Fibroblast of pulmonary artery (primary cell): ENCODE results near the gene ARSJ.

Experiments used
- DNase-seq: peaks from one replicate; pipeline ENCODE4 v3.0.0-alpha.2; 2010; ENCODE audit warnings: low read depth
- H3K4me3 ChIP-seq: replicated peaks from 2 replicates; pipeline ENCODE4 v1.5.1; 2011; ENCODE audit warnings: low read depth, mild to moderate bottlenecking, control low read depth, low read length, moderate library complexity
- CTCF ChIP-seq: IDR thresholded peaks from 2 replicates; pipeline ENCODE4 v1.5.1; 2011; ENCODE audit warnings: mild to moderate bottlenecking, control low read depth, low read length, inconsistent platforms; ENCODE audit errors: missing control alignments

Gene ARSJ

GRCh38 chr4:113998531-113998930 is 19.1 kb upstream of the ARSJ start:
- H3K4me3 ChIP-seq, result no peak overlapping the region
- peak; percentile 74 for DNase-seq
- no peak for TF ChIP-seq CTCF

DNA sequence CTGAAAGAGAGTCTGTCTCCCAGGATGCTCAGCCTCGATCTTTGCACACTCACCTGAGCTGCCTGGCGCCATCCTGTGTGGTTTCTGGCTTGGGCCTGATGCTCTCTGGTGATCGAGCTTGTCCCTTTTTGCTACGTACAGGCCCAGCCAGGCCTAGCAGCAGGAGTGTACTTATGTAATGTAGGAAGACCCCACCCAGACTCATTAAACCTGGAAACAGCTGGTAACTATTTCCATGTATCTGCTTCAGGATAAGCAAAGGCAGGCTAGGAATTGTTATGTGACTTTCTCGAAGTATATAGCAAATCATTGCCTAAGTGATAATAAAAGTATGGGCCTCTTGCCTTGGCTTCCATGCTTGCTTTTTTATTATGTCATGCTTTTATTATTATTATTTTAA is 18.6 kb upstream of the ARSJ start:
- no peak for TF ChIP-seq CTCF
- no peak overlapping the region for H3K4me3 ChIP-seq
- no peak for DNase-seq

DNA sequence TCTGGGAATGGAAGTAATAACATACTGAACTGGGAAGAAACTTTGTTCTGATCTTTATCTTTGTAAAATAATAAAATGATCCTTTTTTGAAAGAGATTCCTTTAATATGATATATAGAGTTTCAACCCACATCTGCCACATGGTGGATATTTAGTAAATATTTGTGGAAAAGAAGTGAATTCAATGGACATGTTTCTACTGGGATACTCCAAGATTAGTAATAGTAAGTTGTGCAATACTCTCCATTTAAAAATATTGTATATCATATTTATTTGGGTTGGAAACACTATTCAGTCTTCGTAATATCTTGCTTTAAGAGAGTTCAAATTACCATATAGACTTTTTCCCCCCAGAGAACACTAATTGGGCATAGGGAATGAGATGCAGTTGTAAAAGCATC is 17.8 kb upstream of the ARSJ start:
- no peak for DNase-seq
- no peak overlapping the region for H3K4me3 ChIP-seq
- TF ChIP-seq CTCF, result no peak

DNA sequence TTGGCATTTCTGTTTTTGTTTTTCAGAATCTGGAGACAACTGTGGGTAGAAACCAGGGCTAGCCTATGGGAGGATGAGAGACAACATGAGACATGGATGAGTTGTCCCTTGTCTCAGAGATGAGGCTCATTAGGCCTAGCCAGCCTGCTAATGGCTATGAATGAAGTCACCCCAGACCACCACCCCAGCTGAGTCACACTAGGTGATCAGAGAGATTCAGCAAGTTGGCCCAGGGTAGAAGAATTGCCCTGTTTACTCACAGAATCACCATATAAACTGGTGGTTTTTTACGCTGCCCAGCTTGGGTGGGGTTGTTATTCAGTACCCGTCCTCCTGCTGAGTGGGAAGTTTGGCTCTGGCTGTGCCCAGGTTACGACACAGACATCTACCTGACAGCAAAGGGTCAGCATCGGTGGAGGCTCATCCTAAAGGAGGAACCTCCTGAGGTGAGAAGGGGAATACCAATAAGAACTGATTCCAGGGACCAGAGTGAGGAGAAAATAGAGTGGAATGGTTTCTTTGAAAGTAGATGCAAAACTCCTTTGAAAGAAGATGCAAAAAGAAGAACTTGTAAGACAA is 17.2 kb upstream of the ARSJ start:
- DNase-seq, result no peak
- no peak overlapping the region for H3K4me3 ChIP-seq
- no peak for TF ChIP-seq CTCF

- DNase-seq, result no peak
- no peak for TF ChIP-seq CTCF
- no peak overlapping the region for H3K4me3 ChIP-seq
Observed at GRCh38 chr4:113993887-113994286, 14.4 kb upstream of the ARSJ start.

GRCh38 chr4:113990886-113991285 is 11.4 kb upstream of the ARSJ start:
- no peak for DNase-seq
- TF ChIP-seq CTCF, result no peak
- no peak overlapping the region for H3K4me3 ChIP-seq

GRCh38 chr4:113987382-113987941 is 8.0 kb upstream of the ARSJ start:
- no peak overlapping the region for H3K4me3 ChIP-seq
- no peak for DNase-seq
- TF ChIP-seq CTCF, result no peak
